Fibroblast of the aortic adventitia (primary cell): ENCODE results near the gene GCM1. TPM values are rescaled to one million over a fixed set of nuclear protein-coding genes. Genes with fewer than 3 reads are reported as not detected.
A peak's percentile ranks its signal among the peaks of the same experiment; 100 is the strongest.

ENCODE experiments used
- DNase-seq: peaks from one replicate; pipeline ENCODE4 v3.0.0-alpha.2; 2010; ENCODE audit warnings: low read depth
- H3K4me3 ChIP-seq: 2 replicates; pipeline ENCODE4 v1.5.1; 2011; ENCODE audit warnings: low read depth, mild to moderate bottlenecking, control low read depth, low read length, moderate library complexity
- CTCF ChIP-seq: IDR thresholded peaks from 2 replicates; pipeline ENCODE4 v1.5.1; 2011; ENCODE audit warnings: mild to moderate bottlenecking, low read length, control low read depth, inconsistent platforms; ENCODE audit not compliant: insufficient read depth
- small RNA-seq: library from RNA; depleted of rRNA; stranded (forward); fragments of <200 nt; gene quantifications from one replicate; pipeline ENCODE3, GENCODE V24; 2012
- total RNA-seq: library from RNA; depleted of rRNA; stranded (reverse); fragments of >200 nt; gene quantifications from 2 replicates; pipeline ENCODE4 v1.2.3, GENCODE V29; 2012; ENCODE audit warnings: low replicate concordance

GCM1 gene
- total RNA-seq, 1 donor: under 0.01 TPM

GRCh38 chr6:53095716-53096115, 52.9 kb downstream of the GCM1 start:
- no peak for TF ChIP-seq CTCF
- DNase-seq: peak; percentile 5
- H3K4me3 ChIP-seq: no peak overlapping the region

GRCh38 chr6:53095270-53095669, 53.4 kb downstream of the GCM1 start:
- DNase-seq: no peak
- no peak overlapping the region for H3K4me3 ChIP-seq
- TF ChIP-seq CTCF: no peak

GRCh38 chr6:53090576-53090975, 58.1 kb downstream of the GCM1 start:
- TF ChIP-seq CTCF: no peak
- H3K4me3 ChIP-seq: no peak overlapping the region
- peak; percentile 33 for DNase-seq

- no peak for TF ChIP-seq CTCF
- DNase-seq: no peak
Observed at GRCh38 chr6:53089948-53090347, 58.7 kb downstream of the GCM1 start.

GRCh38 chr6:53086302-53086701, 62.3 kb downstream of the GCM1 start:
- H3K4me3 ChIP-seq: no peak overlapping the region
- TF ChIP-seq CTCF: no peak
- DNase-seq: no peak

More at GRCh38 chr6:53089948-53090347, 58.7 kb downstream of the GCM1 start:
- no peak overlapping the region for H3K4me3 ChIP-seq

GRCh38 chr6:53080813-53081212, 67.8 kb downstream of the GCM1 start:
- no peak for DNase-seq
- H3K4me3 ChIP-seq: no peak overlapping the region
- TF ChIP-seq CTCF: no peak

Small RNA genes lying within 50 kb of the gene (small RNA-seq; reads per million reads assigned to genes)
- gene RN7SL244P: not detected
- not detected for gene RNU6-464P

Other genes with a start within 250 kb of the GCM1 start
- gene GSTA3, start 239.1 kb downstream of the GCM1 start, total RNA-seq: not detected in 2 replicates
- gene GSTA4, start 153.6 kb downstream of the GCM1 start, total RNA-seq: 46.3 and 89.6 TPM in 2 replicates
- gene CILK1, start 87.0 kb downstream of the GCM1 start, total RNA-seq: 9.5 and 22.1 TPM in 2 replicates
- gene FBXO9, start 83.4 kb downstream of the GCM1 start, total RNA-seq: 45.1 and 109 TPM in 2 replicates
- 38.9 and 95.1 TPM in 2 replicates for gene ELOVL5, start 200.1 kb upstream of the GCM1 start, total RNA-seq